GM12801 (cell line): ENCODE data around the gene DCUN1D5.

Source experiments
- TF ChIP-seq, protein P1 (sequence below): IDR thresholded peaks from one replicate; pipeline ENCODE4 v1.5.1; 2011; ENCODE audit warnings: control low read depth; ENCODE audit not compliant: insufficient read length; ENCODE audit errors: extremely low read depth

DCUN1D5 gene

DNA sequence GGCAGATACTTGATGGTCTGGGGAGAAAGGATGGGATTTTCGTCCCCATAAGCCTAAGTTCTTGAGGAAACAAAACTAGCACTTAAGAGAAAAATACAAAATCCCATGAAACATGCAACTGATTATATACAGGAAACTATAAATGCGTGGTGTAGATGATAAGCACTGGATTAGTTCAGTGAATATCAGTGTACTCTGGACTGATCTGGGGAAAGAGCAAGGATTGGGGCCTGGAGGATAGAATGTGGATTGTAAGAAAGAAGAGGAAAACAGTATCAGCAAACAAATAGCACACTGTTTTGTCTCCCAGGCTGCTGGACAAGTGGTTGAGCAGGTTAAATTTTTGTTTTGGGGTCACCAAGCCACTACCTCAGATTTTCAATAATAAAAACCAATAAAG, 49.8 kb downstream of the DCUN1D5 start:
- TF ChIP-seq, protein P1, sequence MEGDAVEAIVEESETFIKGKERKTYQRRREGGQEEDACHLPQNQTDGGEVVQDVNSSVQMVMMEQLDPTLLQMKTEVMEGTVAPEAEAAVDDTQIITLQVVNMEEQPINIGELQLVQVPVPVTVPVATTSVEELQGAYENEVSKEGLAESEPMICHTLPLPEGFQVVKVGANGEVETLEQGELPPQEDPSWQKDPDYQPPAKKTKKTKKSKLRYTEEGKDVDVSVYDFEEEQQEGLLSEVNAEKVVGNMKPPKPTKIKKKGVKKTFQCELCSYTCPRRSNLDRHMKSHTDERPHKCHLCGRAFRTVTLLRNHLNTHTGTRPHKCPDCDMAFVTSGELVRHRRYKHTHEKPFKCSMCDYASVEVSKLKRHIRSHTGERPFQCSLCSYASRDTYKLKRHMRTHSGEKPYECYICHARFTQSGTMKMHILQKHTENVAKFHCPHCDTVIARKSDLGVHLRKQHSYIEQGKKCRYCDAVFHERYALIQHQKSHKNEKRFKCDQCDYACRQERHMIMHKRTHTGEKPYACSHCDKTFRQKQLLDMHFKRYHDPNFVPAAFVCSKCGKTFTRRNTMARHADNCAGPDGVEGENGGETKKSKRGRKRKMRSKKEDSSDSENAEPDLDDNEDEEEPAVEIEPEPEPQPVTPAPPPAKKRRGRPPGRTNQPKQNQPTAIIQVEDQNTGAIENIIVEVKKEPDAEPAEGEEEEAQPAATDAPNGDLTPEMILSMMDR: no peak

DNA sequence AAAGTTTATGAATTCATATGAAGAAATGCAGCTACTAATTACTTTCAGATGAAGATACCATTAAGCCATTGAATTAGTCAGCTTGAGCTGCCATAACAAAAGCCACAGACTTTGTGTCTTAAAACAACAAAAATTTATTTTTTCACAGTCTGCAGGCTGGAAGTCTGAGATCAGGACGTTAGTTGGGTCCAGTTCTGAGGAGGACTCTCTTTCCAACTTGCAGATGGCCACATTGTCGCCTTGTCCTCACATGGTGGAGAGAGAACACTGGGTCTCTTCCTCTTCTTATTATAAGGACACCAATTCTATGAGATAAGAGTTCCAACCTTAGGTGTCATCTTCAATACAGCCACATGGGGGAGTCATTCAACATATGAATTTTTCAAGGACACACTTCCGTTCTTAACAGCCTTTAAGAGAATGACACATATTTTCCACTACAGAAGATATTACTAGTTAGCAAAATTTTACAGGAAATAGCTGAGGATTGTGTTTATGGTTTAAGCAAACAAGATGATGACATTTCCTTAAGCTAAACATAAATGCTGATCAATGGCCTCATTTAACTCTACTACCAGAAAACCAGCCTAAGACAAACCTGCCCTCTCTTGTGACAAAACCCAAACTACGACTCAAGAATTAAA, 56.0 kb downstream of the DCUN1D5 start:
- TF ChIP-seq, protein P1: no peak

DNA sequence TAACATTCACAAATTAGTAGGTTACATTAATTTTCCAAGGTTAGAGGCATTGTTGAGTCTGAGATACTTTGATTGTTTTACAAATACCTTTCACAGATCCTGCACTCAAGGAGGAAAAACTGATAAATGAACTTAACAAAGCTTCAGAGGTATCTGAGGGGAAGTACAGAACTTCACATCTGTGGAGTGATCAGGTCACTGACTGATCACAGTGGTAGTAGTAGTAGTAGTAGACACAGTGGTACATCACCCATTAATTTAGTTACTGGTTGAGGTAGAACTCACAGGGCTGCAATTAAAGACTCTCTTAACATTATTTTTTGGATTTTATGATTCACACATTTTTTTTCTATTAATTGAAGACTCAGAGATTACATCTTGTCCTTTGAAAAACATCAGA, 56.7 kb downstream of the DCUN1D5 start:
- TF ChIP-seq, protein P1: no peak

DNA sequence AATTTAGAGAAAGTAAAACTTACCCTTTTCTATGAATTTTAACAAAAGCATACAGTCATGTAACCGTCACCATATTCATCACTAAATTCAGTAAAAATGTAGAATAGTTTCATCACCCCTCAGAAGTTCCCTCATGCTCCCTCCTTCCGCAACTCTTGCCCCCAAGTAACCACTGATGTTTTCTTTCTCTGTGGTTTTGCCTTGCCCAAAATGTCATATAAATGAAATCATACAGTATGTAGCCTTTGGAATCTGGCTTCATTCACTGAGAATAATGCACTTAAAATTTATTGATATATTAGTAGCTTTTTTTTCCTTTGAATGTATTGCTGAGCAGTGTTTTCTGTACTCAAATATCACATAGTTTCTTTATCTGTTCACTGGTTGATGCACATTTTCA, 60.1 kb downstream of the DCUN1D5 start:
- TF ChIP-seq, protein P1: no peak

DNA sequence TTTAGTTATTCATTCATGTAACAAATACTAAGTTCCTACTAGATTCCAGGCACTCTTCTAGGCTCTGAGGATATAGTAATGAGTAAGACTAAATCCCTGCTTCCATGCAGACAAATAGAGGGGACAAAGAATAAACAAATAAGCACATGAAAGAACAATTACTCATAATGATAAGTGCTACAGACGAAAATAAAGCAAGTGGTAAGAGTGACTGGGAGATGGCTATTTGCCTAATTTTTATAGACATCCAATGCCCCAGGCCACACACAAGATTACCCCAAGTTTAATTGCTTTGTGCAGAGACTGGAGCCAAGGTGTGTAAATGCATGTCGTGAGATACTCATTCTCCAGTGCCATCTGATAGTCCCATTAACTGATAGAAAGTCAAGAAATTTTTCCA, 62.6 kb downstream of the DCUN1D5 start:
- TF ChIP-seq, protein P1: no peak

DNA sequence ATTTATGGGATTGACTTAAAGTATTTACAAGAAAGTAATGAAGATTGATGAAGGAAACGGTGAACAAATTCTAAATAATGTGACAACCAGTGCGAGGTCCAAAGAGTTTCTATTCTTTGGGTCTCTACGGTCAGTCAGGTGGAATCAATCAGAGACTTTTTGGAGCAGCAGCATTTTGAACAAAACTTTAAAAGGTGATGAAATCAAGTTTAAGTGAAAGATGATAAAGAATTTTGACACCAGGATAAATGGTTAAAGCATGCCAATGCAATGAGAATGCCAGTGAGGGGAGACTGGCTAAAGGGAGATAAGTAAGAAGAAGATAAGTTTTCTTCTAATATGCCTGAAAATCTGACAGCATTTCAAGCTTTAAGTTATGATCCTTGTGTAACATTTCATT, 67.9 kb downstream of the DCUN1D5 start:
- TF ChIP-seq, protein P1: no peak

DNA sequence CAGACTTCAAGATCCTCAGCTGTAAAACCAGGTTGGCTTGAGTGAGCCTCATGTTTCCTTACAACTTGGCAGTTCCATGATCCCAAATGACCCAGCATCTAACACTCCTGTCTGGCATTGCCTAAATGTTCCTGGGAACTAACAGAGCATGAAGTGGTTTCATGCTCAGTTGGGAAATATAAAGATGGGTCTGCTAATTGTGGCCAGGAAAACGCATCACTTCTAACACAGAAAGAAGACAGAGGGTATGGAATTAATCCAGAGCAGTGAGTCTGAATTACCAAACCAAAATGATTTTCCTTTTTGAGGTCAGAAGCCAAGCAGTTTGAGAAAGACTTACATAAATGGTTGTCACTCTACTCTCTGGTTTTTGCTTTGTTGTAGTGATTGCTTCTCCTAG, 75.9 kb downstream of the DCUN1D5 start:
- TF ChIP-seq, protein P1: no peak
